GM12892 (cell line): ENCODE measurements around the gene TIMM23B. TPM values are rescaled to one million over a fixed set of nuclear protein-coding genes. Genes with fewer than 3 reads are reported as not detected.
"Not testable (repeated sequence)": the region's sequence is repeated elsewhere in the genome, so short reads cannot be mapped to it uniquely, and the experiment has no call there.

Experiments
- DNase-seq: peaks from one replicate; pipeline ENCODE4 v3.0.0; 2011; ENCODE audit not compliant: insufficient read length
- FAIRE-seq: peaks from 2 replicates; lab custom pipeline; 2011; peaks lifted over from hg19 to GRCh38; lab: Jason Lieb, UNC
- POLR2A ChIP-seq: IDR thresholded peaks from 2 replicates; pipeline ENCODE4 v1.6.1; 2011; ENCODE audit warnings: low read depth, low read length, control low read depth
- POLR2AphosphoS5 ChIP-seq: IDR thresholded peaks from 2 replicates; pipeline ENCODE4 v1.6.1; 2011; ENCODE audit warnings: low read depth, low read length, control low read depth
- TAF1 ChIP-seq: IDR thresholded peaks from 2 replicates; pipeline ENCODE4 v1.6.1; 2011; ENCODE audit warnings: low read depth, mild to moderate bottlenecking, control low read depth, low read length, borderline replicate concordance
- polyA plus RNA-seq: library from polyadenylated mRNA; unstranded; fragments of >200 nt; gene quantifications from one replicate; pipeline ENCODE4 v1.2.1, GENCODE V29; 2012; ENCODE audit warnings: missing spikeins, inconsistent platforms; ENCODE audit not compliant: missing spikeins

Gene TIMM23B
- 19.2 TPM for polyA plus RNA-seq

DNA sequence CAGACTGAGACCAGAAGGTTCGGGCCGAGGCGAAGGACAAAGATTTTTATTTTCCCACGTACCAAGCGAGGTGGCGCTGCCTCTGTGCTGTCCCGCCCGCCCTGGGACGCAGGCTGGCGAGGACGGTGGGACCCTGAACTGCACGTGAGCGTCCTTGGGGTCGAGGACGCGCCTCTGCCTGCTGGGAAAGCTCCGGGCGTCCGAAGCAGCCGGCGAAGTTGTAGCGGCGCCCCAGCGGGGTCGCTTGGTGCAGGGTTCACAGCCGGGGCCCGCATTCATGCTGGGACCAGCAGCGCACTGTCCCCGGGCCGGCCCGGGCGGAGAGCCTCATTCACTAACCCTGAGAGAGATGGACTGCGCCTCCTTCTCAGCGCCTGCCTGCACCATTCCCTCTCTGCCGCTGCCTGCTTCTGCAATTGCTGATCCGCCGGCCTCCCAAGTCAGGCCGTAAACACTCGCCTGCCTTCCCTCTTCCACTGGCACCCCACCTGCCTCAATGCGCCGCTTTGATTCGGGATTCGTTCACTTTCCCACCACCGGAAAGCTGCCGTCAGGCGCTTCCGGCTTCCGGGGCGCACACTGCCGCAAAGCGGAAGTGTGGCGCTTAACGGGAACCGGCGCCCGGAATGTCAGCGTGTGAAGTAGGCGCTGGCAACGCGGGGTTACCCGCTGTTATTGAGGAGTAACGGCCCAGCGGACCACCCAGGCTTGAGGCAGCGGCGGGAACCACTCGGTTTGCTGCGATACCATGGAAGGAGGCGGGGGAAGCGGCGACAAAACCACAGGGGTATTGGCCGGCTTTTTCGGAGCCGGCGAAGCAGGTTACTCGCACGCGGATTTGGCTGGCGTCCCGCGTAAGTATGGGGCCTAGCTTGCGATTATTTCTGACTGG, at the start of gene TIMM23B, which contains the start of gene PARG:
Gene TIMM23B (plus strand): TSS at position 607 of the 892 bp plus-strand sequence. CDS start 142 bp downstream, at position 749.
Gene PARG (minus strand): TSS at position 581 of the 892 bp plus-strand sequence. CDS start 302 bp downstream, at position 279.
- TF ChIP-seq POLR2AphosphoS5 (peak; percentile 67), TAF1 (peak; percentile 49; the same call in 1 of the 2 replicates), POLR2A (peak; percentile 81; the same call in 1 of the 2 replicates)
- FAIRE-seq = peak; percentile 96
- DNase-seq = peak; percentile 19

DNA sequence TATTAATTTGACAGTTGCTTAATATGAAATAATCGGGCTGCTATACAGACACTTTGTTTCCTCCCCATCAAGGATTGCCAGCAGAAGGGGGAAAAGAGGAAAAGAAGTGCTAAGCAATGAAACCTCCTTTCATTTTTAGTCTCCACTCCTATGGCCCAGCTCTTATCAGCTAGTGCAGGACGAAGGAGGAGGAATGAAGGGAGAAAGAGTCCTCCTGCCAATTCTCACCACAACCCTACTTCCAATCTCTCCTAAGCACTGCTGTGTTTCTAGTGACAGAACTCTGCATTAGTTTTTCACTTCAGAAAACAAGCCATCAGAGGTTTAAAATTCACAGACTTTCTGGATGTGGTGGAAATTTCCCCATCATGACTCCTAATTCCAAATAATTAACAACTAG, 41.9 kb upstream of the TIMM23B start:
- not testable (repeated sequence) for FAIRE-seq, DNase-seq

DNA sequence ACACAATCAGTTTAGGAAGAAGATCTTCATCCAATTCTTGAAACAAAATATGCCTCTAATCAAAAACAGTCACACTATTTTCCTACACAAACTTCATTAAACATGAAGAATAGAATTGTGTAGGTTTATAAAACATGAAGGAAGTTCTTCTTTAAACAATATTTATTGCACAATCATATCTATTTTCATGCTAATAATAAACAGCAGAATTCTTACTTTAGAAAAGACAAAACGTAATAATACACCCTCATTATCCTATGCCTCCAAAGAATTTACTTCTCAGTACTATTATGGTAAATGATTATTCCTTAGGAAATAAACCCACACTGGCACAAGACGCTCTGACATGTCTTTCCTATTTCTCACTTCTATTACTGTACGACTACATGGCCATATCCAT, 41.4 kb upstream of the TIMM23B start:
- FAIRE-seq, DNase-seq: not testable (repeated sequence)

- not testable (repeated sequence) for FAIRE-seq, DNase-seq
Observed at GRCh38 chr10:49903829-49904228, 38.0 kb upstream of the TIMM23B start.

DNA sequence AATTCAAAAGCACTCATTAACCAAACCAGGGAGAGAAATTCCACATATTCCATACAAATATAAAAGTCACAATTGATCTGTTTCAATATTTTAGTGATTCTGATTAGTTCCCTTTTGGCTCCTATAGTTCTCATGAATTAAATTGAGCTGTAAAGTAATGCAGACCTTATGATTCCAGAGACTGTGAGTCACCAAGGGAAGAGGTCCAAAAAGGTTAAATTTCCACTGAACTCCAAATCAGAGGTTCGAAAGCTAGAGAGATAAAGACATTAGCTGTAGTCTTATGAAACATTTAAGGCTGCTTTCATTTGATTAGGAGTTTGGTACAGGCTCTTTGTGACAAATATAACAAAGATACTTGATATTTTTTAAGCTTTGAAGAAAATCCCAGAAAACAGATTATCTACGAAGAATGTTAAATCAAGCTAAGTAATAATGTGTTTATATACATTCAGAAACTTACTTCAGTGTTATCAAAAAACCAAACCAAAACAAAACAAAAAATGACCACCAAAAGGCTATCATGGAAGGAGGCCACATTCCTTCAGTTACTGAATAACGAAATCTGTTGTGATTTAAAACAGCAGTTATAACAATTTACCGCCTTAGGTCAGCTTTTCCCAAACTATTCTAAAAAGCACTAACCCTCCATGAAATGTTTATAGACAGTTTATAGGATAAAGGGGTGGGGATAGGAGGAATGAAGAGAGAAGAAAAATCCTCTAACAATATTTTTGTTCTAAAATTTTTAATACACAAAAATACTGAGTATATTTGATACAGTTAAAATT, 33.4 kb upstream of the TIMM23B start:
- DNase-seq, FAIRE-seq: not testable (repeated sequence)

GRCh38 chr10:49910295-49910694, 31.6 kb upstream of the TIMM23B start:
- FAIRE-seq, DNase-seq: not testable (repeated sequence)

- FAIRE-seq, DNase-seq: not testable (repeated sequence)
Observed at GRCh38 chr10:49916451-49916850, 25.4 kb upstream of the TIMM23B start.

DNA sequence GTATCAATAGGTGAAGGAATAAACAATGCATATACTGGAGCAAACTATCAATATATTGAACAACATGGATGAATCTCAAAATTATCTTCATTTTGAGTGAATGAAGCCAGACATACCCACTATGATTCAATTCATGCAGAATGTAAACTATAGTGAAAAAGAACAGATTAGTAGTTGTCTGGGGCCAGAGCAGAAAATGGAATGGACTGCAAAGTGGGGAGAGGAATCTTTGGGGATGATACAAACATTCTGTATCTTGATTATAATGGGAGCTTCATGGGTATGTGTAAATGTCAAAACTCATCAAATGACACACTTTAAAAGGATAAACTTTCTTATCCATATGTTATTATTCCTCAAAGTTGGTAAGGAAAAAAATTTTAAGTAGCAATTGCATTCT, 23.9 kb upstream of the TIMM23B start:
- not testable (repeated sequence) for DNase-seq, FAIRE-seq

DNA sequence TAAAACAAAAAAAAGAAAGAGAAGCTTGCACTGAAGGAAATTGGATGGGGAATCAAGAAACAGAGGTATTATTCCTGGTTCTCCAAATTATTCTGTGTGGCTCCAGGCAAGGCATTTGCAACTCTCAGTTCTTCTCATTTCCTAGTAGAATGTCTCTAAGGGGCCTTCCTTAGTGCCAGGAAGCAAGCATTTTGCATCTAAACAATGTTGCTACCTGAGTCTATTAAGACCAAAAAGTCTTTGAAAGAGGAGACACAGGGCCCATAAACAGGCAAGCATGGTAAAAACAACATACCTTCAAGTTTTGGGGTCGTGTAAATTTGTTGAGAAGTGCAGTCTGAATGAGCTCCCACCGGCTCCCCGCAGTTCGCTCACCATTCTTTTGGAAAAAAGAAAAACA, 19.8 kb upstream of the TIMM23B start:
- not testable (repeated sequence) for FAIRE-seq, DNase-seq

DNA sequence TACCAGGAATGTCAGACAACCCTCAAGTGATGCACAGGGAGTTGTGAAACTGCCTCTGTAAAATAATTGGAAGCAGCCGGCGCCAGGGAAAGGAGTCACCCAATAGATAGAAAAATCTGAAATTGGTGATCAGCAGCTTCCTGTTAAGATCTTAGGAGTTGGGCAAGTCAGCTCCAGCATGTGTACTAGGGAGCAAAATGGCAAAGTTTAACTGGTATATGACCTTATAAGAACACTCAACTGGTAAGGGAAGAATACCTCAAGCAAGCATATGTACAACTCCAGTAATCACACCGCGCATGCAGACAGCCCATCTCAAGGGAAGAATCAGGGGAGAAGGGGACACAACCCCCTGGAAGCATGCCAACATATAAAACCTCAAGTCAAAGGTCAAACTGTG, 18.3 kb upstream of the TIMM23B start:
- not testable (repeated sequence) for DNase-seq, FAIRE-seq

DNA sequence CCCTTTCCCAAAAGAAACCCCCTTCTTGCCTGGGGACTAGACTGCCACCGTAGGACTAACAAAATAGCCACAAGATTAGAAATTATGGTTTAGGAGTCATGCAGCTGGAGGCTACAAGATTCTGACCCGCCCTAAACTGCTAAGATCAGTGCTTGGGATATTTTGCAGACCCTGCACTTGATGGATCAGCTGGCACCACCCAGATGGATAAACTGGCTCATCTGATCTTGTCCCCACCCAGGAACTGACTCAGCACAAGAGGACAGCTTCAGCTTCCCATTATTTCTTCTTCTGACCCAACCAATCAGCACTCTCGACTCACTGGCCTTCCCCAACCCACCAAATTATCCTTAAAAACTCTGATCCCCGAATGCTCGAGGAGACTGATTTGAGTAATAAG, 10.6 kb upstream of the TIMM23B start:
- not testable (repeated sequence) for DNase-seq, FAIRE-seq

GRCh38 chr10:49931959-49932728, 9.7 kb upstream of the TIMM23B start:
- peak; percentile 17 for FAIRE-seq
- DNase-seq = not testable (repeated sequence)

DNA sequence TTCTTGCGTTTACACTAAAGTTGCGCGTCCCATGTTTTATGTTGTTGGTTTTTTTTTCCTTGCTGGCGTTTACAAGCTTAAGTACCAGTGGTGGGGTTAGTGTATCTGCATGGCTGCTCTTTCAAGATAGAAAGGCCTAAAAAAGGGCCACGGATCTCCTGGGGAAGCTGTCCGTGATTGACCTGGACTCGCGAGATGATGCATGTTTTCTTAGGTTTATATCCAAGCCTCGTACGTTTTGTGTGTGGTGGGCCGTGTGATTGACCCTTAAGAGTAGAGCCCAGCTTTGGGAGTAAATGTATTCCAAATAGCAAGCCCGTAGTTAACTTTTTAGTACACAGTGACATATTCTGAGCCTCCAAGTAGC, 469 bp downstream of the TIMM23B start:
- FAIRE-seq, DNase-seq: not testable (repeated sequence)

DNA sequence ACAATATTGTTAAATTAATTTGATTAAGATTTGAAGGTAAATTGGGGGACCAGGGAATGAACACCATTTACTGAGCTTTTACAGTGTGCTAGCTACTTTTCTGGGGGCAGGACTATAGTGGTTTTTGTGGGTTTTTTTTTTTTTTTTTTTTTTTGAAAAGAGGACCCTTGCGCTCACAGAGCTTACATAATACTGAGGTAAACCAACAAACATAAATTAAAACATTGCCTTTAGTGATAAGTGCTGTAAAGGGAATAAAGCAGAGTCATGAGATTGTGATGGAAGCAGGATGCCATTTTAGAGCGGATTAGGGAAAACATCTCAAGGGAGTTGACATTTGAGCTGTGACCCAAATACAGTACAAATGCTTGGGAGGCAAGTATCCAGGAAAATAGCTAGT, 1.8 kb downstream of the TIMM23B start:
- FAIRE-seq, DNase-seq: not testable (repeated sequence)

- FAIRE-seq, DNase-seq: not testable (repeated sequence)
Observed at GRCh38 chr10:49948142-49948541, 6.3 kb downstream of the TIMM23B start.

DNA sequence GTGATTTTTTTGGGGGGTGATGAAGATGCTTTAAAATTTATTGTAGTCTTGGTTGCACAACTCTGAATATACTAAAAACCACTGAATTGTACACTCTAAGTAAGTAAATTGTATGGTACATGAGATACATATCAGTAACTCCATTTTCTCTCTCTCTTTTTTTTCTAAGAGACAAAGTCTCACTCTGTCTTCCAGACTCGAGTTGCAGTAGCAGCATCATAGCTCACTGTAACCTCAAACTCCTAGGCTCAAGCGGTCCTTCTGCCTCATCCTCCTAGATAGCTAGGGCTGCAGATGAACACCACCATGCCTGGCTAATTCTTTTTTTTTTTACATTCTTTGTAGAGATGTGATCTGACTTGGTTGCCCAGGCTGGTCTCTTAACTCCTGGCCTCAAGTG, 6.9 kb downstream of the TIMM23B start:
- DNase-seq, FAIRE-seq: not testable (repeated sequence)

DNA sequence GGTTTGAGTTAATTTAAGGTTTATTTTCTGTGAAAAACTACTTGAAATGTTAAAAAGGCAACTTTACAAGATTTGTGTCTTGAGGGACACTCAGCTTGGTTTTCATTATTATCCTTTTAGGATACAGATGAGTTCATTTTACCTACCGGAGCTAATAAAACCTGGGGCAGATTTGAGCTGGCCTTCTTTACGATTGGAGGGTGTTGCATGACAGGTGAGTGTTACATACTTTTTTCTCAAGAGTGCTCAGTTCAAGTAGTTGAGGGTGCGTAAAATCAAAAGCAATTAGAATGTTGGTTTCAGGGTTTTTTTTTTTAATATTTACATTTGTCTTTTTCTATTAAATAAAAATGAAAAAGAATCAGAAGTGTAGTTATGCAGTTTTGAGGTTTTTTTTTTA, 10.2 kb downstream of the TIMM23B start:
- not testable (repeated sequence) for DNase-seq, FAIRE-seq

DNA sequence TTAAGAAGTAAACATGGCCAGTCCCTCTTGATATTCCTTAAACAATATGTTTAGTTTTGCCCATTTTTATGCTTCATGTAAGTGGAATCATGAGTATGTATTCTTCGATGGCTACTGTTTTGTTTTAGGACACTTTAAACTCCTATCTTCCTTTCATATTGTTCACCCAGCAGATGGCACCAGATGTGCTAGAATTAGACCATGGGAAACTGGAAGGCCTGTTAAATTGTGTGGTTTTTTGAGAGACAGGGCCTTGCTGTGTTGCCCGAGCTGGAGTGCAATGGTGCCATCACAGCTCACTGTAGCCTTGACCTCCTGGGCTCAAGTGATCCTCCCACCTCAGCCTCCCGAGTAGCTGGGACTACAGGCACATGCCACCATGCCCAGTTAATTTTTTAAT, 11.3 kb downstream of the TIMM23B start:
- FAIRE-seq = peak; percentile 82
- not testable (repeated sequence) for DNase-seq
